ENCODE results near the gene FXYD6.

DNA sequence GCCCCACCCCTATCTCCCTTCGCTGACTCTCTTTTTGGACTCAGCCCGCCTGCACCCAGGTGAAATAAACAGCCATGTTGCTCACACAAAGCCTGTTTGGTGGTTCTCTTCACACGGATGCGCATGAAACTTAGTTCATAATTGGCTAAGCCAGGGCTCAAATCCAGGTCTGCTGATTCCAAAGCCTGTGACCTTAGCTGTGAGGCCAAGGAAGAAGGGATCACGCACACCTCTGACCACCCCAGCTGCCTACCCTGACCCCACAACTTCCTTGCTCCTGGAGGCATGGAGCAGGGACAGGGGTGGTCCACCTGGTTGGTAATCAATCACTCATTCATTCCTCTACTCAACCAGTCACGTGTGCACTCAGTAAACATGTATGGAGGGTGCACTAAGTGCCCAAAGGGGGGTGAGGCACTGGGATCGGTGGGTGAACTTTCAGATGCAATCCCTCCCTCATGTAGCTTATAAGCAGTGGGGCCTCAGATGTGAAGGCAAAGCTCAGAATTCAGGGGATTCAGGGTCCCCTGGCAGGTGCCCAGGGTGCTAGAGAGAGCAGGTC lies 62.2 kb downstream of the FXYD6 start:
- TF ChIP-seq, protein P1, sequence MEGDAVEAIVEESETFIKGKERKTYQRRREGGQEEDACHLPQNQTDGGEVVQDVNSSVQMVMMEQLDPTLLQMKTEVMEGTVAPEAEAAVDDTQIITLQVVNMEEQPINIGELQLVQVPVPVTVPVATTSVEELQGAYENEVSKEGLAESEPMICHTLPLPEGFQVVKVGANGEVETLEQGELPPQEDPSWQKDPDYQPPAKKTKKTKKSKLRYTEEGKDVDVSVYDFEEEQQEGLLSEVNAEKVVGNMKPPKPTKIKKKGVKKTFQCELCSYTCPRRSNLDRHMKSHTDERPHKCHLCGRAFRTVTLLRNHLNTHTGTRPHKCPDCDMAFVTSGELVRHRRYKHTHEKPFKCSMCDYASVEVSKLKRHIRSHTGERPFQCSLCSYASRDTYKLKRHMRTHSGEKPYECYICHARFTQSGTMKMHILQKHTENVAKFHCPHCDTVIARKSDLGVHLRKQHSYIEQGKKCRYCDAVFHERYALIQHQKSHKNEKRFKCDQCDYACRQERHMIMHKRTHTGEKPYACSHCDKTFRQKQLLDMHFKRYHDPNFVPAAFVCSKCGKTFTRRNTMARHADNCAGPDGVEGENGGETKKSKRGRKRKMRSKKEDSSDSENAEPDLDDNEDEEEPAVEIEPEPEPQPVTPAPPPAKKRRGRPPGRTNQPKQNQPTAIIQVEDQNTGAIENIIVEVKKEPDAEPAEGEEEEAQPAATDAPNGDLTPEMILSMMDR (IDR thresholded peaks at IDR 0.05) = no peak
- TF ChIP-seq POLR2AphosphoS5 (IDR thresholded peaks at IDR 0.05; ENCODE audit: low read depth, low read length) (no peak), SIN3A (IDR thresholded peaks at IDR 0.05; ENCODE audit: borderline replicate concordance, insufficient read depth, low read depth, low read length) (no peak)
- TF ChIP-seq, protein P2, sequence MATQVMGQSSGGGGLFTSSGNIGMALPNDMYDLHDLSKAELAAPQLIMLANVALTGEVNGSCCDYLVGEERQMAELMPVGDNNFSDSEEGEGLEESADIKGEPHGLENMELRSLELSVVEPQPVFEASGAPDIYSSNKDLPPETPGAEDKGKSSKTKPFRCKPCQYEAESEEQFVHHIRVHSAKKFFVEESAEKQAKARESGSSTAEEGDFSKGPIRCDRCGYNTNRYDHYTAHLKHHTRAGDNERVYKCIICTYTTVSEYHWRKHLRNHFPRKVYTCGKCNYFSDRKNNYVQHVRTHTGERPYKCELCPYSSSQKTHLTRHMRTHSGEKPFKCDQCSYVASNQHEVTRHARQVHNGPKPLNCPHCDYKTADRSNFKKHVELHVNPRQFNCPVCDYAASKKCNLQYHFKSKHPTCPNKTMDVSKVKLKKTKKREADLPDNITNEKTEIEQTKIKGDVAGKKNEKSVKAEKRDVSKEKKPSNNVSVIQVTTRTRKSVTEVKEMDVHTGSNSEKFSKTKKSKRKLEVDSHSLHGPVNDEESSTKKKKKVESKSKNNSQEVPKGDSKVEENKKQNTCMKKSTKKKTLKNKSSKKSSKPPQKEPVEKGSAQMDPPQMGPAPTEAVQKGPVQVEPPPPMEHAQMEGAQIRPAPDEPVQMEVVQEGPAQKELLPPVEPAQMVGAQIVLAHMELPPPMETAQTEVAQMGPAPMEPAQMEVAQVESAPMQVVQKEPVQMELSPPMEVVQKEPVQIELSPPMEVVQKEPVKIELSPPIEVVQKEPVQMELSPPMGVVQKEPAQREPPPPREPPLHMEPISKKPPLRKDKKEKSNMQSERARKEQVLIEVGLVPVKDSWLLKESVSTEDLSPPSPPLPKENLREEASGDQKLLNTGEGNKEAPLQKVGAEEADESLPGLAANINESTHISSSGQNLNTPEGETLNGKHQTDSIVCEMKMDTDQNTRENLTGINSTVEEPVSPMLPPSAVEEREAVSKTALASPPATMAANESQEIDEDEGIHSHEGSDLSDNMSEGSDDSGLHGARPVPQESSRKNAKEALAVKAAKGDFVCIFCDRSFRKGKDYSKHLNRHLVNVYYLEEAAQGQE (IDR thresholded peaks at IDR 0.05; ENCODE audit: insufficient read depth in 1 of 2, low read depth in 2 of 2, low read length in 1 of 2) = no peak

All from Panc1 (cell line).